Ovary (tissue), 1 donor: ENCODE results near the gene SAMD1.

Source experiments
- EP300 ChIP-seq: sonication (generic); formaldehyde crosslinking; IDR thresholded peaks from one replicate; pipeline ENCODE4 v1.6.1; 2017; ENCODE audit warnings: antibody characterized with exemption
- POLR2A ChIP-seq: fragments of 450-650 bp; IDR thresholded peaks from one replicate; pipeline ENCODE4 v1.6.1; 2017; ENCODE audit warnings: antibody characterized with exemption, mild to moderate bottlenecking, moderate library complexity

DNA sequence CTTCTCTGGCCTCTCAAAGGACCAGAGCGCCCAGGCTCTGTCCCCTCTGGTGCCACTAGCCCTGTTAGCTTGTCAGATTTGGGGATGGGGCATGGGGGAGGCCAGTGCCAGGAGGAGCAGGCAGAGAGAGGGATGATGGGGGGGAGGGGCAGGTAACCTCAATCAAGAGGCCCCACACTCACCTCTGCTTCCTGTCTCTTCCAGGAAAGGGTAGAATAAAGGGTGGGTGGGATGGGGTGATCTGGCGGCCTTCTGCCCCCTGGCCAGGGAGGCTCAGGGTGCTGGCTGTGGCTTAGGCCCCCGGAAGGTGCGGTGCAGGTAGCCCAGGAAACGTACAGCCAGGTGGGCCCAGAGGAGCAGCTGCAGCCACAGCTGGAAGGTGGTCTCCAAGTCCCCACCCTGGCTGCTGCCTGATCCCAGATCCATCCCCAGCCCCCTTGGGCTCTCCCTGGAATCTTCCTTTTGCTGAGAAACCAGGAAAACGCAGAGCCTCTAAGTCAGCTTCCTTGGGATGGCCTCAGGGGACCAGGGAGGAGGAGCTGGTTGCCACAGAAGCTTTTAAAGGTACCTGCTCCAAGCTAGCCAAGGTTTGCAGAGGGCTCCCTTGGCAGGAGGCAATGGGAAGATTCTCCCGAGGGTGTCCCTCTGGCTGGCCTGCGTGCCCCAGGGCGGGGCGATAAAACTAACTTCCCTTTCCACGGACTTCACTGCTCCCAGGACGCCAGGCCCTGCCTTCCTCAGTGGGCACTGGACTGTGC lies 21.7 kb upstream of the SAMD1 start:
- no peak for TF ChIP-seq EP300
- TF ChIP-seq POLR2A: no peak
